B cell (primary cell): ENCODE results near the gene PEX7. TPM values are rescaled to one million over a fixed set of nuclear protein-coding genes. Genes with fewer than 3 reads are reported as not detected.
"Not testable (repeated sequence)": the region's sequence is repeated elsewhere in the genome, so short reads cannot be mapped to it uniquely, and the experiment has no call there.

Source experiments
- ATAC-seq: fragments of 200-7000 bp; cut with Tn5 transposase; one replicate; pipeline ENCODE4 v1.10.0; 2021; ENCODE audit warnings: low read depth, mild to moderate bottlenecking, moderate number of reproducible peaks, moderate library complexity
- CTCF ChIA-PET: fragments of 350-600 bp; sonication (Branson Sonifier 250); formaldehyde crosslinking; loops from one replicate; lab custom pipeline; 2021; ENCODE audit warnings: antibody characterized with exemption, inconsistent platforms; lab: Charles Lee
- POLR2A ChIA-PET: fragments of 350-600 bp; sonication (Branson Sonifier 250); formaldehyde crosslinking; loops from one replicate; lab custom pipeline; 2021; ENCODE audit warnings: antibody characterized with exemption; lab: Charles Lee
- DNase-seq: peaks from one replicate; pipeline ENCODE4 v3.0.0; 2013
- H2AFZ ChIP-seq: 2 replicates; pipeline ENCODE4 v1.6.1; 2012; ENCODE audit warnings: mild to moderate bottlenecking, low read depth, low read length; ENCODE audit not compliant: insufficient read depth, poor library complexity, severe bottlenecking
- H3K27ac ChIP-seq, 2 donors: 1 replicate in 1 of 2; 2 replicates in 1 of 2; pipeline ENCODE4 v1.5.1; 2012 to 2013; ENCODE audit warnings: low read length in 2 of 2, mild to moderate bottlenecking in 2 of 2, moderate library complexity in 1 of 2
- H3K27me3 ChIP-seq, 4 experiments: fragments of 200-600 bp in 1 of 4; sonication (generic) in 1 of 4; replicated peaks in 1 of 4; 1 replicate in 2 of 4; 2 replicates in 2 of 4; pipeline versions ENCODE4 v1.6.1 to v1.7.0; 2013 to 2016; ENCODE audit warnings: low read length in 3 of 4, mild to moderate bottlenecking in 2 of 4, mixed read lengths in 1 of 4, moderate library complexity in 1 of 4; ENCODE audit not compliant: insufficient read depth in 4 of 4, control insufficient read depth in 3 of 4; ENCODE audit errors: control extremely low read depth in 1 of 4
- H3K36me3 ChIP-seq, 2 experiments: replicated peaks in 1 of 2; 1 replicate in 1 of 2; 2 replicates in 1 of 2; pipeline versions ENCODE4 v1.6.1 to v1.7.1; 2013; ENCODE audit warnings: low read length in 1 of 2; ENCODE audit not compliant: insufficient read depth in 2 of 2, control insufficient read depth in 1 of 2; ENCODE audit errors: control extremely low read depth in 1 of 2, extremely low read depth in 1 of 2
- H3K4me1 ChIP-seq, 2 donors: fragments of 200-600 bp in 1 of 2; sonication (generic) in 1 of 2; 1 replicate in 1 of 2; 2 replicates in 1 of 2; pipeline versions ENCODE4 v1.5.1 to v1.6.1; 2013 to 2017; ENCODE audit warnings: low read length in 2 of 2; ENCODE audit not compliant: control insufficient read depth in 2 of 2, insufficient read depth in 2 of 2
- H3K4me2 ChIP-seq: replicated peaks from 2 replicates; pipeline ENCODE3; 2012; ENCODE audit warnings: mild to moderate bottlenecking, low read depth, low read length; ENCODE audit not compliant: poor library complexity, severe bottlenecking
- H3K4me3 ChIP-seq, 5 experiments: fragments of 200-600 bp in 1 of 5; sonication (generic) in 1 of 5; 1 replicate in 3 of 5; 2 replicates in 2 of 5; pipeline versions ENCODE4 v1.5.1 to v1.7.0; 2011 to 2016; ENCODE audit warnings: low read length in 4 of 5, mild to moderate bottlenecking in 4 of 5, low read depth in 2 of 5, control low read depth in 1 of 5, moderate library complexity in 1 of 5; ENCODE audit not compliant: insufficient read depth in 1 of 5; ENCODE audit errors: control extremely low read depth in 1 of 5, extremely low read depth in 1 of 5
- H3K79me2 ChIP-seq: fragments of 200-600 bp; sonication (generic); one replicate; pipeline ENCODE4 v1.6.0; 2016; ENCODE audit warnings: low read length; ENCODE audit not compliant: control insufficient read depth, insufficient read depth
- H3K9ac ChIP-seq: fragments of 200-600 bp; sonication (generic); 2 replicates; pipeline ENCODE4 v1.6.1; 2017; ENCODE audit warnings: mild to moderate bottlenecking, low read length, moderate library complexity
- H3K9me3 ChIP-seq, 3 donors: one replicate each; pipeline versions ENCODE4 v1.6.1 to v1.7.1; 2013; ENCODE audit warnings: low read length in 2 of 3; ENCODE audit not compliant: control insufficient read depth in 2 of 3, insufficient read depth in 1 of 3; ENCODE audit errors: control extremely low read depth in 1 of 3
- H4K20me1 ChIP-seq: 2 replicates; pipeline ENCODE4 v1.6.0; 2012; ENCODE audit warnings: mild to moderate bottlenecking, low read length; ENCODE audit not compliant: insufficient read depth, control insufficient read depth, poor library complexity, severe bottlenecking
- H3K27ac Mint-ChIP-seq: one replicate; pipeline ENCODE4 v1.8.0; 2021; ENCODE audit warnings: mixed read lengths
- H3K27me3 Mint-ChIP-seq: one replicate; pipeline ENCODE4 v1.8.0; 2021; ENCODE audit warnings: mixed read lengths
- H3K4me1 Mint-ChIP-seq: one replicate; pipeline ENCODE4 v1.8.0; 2021; ENCODE audit warnings: mixed read lengths
- H3K4me3 Mint-ChIP-seq: one replicate; pipeline ENCODE4 v1.8.0; 2021; ENCODE audit warnings: mixed read lengths
- H3K9me3 Mint-ChIP-seq: one replicate; pipeline ENCODE4 v1.8.0; 2022; ENCODE audit warnings: mixed read lengths; ENCODE audit not compliant: insufficient read depth
- EZH2 ChIP-seq: IDR thresholded peaks from 2 replicates; pipeline ENCODE4 v1.6.1; 2012; ENCODE audit warnings: borderline replicate concordance, low read depth, mild to moderate bottlenecking, moderate library complexity, low read length; ENCODE audit not compliant: insufficient read depth, poor library complexity, severe bottlenecking
- WGBS: methylation state at CpG from one replicate; pipeline ENCODE4 v1.1.5; 2013; ENCODE audit warnings: missing lambda C conversion rate; ENCODE audit not compliant: insufficient coverage; 5-methylcytosine and 5-hydroxymethylcytosine counted together
- intact Hi-C: fragments of 100-400 bp; cut with micrococcal nuclease; formaldehyde crosslinking; loops from one replicate; pipeline ENCODE4 v1.10.0; 2022
- polyA plus RNA-seq: library from polyadenylated mRNA; depleted of rRNA; stranded (reverse); fragments of >200 nt; gene quantifications from 2 replicates; pipeline ENCODE4 v1.2.3, GENCODE V29; 2012
- total RNA-seq, 2 donors: library from RNA; stranded (reverse); fragments of 120-200 nt in 1 of 2; gene quantifications; 1 replicate in 1 of 2; 2 replicates in 1 of 2; pipeline versions ENCODE4 v1.2.3 to v1.2.4, GENCODE V29; 2013 to 2022
- TF ChIP-seq, protein P1 (sequence below): fragments of 200-600 bp; IDR thresholded peaks from one replicate; pipeline ENCODE4 v1.8.0; 2022; ENCODE audit warnings: antibody characterized with exemption, mild to moderate bottlenecking

The PEX7 gene
- total and polyA plus RNA-seq, 2 donors (not counting 1 experiment from before 2014, with no cell fraction given): 3.9 TPM

DNA sequence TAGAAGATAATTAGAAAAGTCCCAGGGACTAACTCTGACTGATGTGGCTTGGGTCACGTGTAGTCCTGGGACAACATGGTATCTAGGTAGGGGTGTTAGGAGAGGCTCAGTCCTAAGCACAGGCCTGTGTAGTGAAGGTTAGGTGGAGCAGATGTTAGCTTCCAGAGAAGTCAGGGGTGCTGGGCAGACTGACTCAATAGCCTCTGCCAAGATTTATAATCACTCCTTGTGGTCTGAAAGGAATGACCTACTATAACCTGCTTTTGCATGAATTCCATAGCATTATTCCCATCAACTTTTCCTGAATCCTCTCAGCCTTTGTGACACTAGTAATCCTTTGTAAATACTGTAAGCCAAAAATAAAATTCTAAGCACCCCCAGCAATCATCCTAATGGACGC, 10.2 kb upstream of the PEX7 start:
- no peak overlapping the region for H3K4me3 ChIP-seq
- Mint-ChIP-seq H3K9me3 (no peaks in the 10 kb centered on the region), H3K4me3 (no peak overlapping the region), H3K27me3 (peaks cover 8% of the 10 kb centered on the region), H3K4me1 (no peaks in the 10 kb centered on the region), H3K27ac (no peak overlapping the region)
- WGBS: 100% methylated on average over 1 of the region's 2 CpGs
- H3K9ac ChIP-seq: no peak overlapping the region
- H3K4me2 ChIP-seq: no peak overlapping the region
- H2AFZ ChIP-seq: no peak overlapping the region
- TF ChIP-seq, protein P1, sequence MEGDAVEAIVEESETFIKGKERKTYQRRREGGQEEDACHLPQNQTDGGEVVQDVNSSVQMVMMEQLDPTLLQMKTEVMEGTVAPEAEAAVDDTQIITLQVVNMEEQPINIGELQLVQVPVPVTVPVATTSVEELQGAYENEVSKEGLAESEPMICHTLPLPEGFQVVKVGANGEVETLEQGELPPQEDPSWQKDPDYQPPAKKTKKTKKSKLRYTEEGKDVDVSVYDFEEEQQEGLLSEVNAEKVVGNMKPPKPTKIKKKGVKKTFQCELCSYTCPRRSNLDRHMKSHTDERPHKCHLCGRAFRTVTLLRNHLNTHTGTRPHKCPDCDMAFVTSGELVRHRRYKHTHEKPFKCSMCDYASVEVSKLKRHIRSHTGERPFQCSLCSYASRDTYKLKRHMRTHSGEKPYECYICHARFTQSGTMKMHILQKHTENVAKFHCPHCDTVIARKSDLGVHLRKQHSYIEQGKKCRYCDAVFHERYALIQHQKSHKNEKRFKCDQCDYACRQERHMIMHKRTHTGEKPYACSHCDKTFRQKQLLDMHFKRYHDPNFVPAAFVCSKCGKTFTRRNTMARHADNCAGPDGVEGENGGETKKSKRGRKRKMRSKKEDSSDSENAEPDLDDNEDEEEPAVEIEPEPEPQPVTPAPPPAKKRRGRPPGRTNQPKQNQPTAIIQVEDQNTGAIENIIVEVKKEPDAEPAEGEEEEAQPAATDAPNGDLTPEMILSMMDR: no peak
- no peak for TF ChIP-seq EZH2
- no peaks in the 10 kb centered on the region for H3K4me1 ChIP-seq
- no peaks in the 10 kb centered on the region for H4K20me1 ChIP-seq
- ATAC-seq: no peak
- ChIA-PET CTCF (no interaction called here), POLR2A (no interaction called here)
- H3K36me3 ChIP-seq: no peaks in the 10 kb centered on the region
- intact Hi-C loops: no loop called here
- H3K27me3 ChIP-seq: no peaks in the 10 kb centered on the region
- no peak overlapping the region for H3K27ac ChIP-seq
- no peaks in the 10 kb centered on the region for H3K9me3 ChIP-seq
- H3K79me2 ChIP-seq: no peaks in the 10 kb centered on the region
- DNase-seq: no peak

DNA sequence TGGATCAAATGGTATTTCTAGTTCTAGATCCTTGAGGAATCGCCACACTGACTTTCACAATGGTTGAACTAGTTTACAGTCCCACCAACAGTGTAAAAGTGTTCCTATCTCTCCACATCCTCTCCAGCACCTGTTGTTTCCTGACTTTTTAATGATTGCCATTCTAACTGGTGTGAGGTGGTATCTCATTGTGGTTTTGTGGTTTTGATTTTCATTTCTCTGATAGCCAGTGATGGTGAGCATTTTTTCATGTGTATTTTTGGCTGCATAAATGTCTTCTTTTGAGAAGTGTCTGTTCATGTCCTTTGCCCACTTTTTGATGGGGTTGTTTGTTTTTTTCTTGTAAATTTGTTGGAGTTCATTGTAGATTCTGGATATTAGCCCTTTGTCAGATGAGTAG, 6.8 kb upstream of the PEX7 start:
- WGBS: no CpG with 5 or more reads among the region's 1 CpG
- intact Hi-C loops, H3K9me3 ChIP-seq, POLR2A ChIA-PET, H3K79me2 ChIP-seq, H3K9me3 Mint-ChIP-seq, H3K4me1 Mint-ChIP-seq, H3K36me3 ChIP-seq, H3K4me3 ChIP-seq, H3K4me1 ChIP-seq, H3K9ac ChIP-seq, H3K27me3 ChIP-seq, CTCF ChIA-PET, H3K27ac ChIP-seq, ATAC-seq, H3K4me3 Mint-ChIP-seq, H3K4me2 ChIP-seq, H3K27ac Mint-ChIP-seq, H2AFZ ChIP-seq, DNase-seq, H4K20me1 ChIP-seq: not testable (repeated sequence)
- peaks cover 20% of the 10 kb centered on the region for H3K27me3 Mint-ChIP-seq
